ENCODE results near the gene ERAP2.

GRCh38 chr5:96922499-96923244, 46.4 kb downstream of the ERAP2 start:
- TF ChIP-seq TAF1 (IDR thresholded peaks at IDR 0.05; ENCODE audit: low read depth, low read length) (no peak), POLR2A (IDR thresholded peaks at IDR 0.05; ENCODE audit: low read depth, low read length) (no peak), POLR2AphosphoS5 (IDR thresholded peaks at IDR 0.05; ENCODE audit: low read depth, low read length) (no peak)

All from GM12891 (cell line).